ENCODE results near the gene ANKRD62.
"Not testable (repeated sequence)": the region's sequence is repeated elsewhere in the genome, so short reads cannot be mapped to it uniquely, and the experiment has no call there.

ANKRD62 gene

DNA sequence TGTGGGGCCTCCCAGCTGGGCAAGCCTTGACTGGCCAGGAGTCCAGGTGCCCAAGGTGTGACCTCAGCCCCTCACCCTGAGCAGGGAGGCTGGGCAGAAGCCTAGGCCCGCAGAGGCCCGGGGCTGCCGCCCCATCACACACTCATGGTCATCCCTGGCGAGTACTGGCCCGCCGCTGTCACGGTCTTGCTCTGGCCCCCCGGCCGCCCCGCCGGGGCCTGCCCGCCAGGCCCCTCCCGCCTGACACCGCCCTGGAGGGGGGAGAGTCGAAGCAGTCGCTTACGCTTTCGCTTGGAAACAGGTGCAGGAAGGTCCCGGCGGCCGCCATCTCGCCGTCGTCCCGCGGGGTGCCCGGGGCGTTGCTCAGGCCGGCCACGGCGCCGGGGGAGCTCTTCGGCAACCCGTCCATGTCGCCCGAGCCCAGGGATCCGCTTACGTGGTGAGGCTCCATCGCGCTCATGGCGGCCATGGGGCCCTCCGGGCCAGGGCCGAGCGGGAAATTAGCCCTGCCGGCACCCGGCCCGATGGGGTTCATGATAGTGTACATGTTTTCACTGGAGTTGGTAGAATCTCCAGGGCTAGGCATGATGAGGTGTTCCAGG lies 26.6 kb upstream of the ANKRD62 start:
- DNase-seq, result no peak

GRCh38 chr18:12067671-12068070 lies 26.0 kb upstream of the ANKRD62 start:
- no peak for DNase-seq

- not testable (repeated sequence) for DNase-seq
These were observed 25.2 kb upstream of the ANKRD62 start for GRCh38 chr18:12068316-12068949.

GRCh38 chr18:12068950-12069320 lies 24.7 kb upstream of the ANKRD62 start:
- DNase-seq, result no peak

DNA sequence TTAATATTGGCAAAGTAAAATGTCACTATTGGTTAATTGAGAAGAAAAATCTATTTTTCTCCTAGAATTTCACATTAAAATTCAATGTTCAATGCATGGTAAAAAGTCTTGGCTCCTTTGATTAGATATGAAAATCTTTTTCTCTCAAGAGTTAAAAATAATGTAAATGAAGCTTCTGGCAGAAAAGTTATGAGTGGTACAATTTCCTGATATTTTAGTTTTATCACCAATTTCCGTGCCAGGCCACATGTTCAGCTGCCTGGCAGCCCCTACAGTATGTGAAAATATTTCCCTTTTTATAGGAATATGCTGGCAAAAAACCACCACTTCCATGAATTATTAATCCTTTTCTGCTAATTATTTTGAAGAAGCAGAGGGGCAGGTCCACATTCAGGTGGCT lies 22.6 kb upstream of the ANKRD62 start:
- DNase-seq, result not testable (repeated sequence)

DNA sequence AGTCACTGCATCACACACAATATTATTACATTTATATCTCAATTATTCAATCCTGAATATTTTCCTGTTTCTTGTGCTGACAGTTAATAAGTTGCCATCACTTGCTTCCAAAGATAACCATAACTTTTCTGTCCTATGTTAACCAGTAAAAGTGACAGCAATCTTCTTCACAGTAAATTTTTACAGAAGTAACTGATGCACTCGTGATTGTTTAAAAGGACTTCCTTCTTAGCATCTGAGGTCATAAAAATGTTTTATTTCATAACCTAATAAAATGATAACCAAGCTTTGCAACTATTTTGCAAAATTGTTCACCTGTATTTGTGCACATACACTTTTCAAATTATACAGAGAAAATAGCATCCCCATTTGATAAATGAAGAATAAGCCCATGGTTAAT lies 20.6 kb upstream of the ANKRD62 start:
- DNase-seq, result no peak

GRCh38 chr18:12074736-12075135 lies 18.9 kb upstream of the ANKRD62 start:
- no peak for DNase-seq

DNA sequence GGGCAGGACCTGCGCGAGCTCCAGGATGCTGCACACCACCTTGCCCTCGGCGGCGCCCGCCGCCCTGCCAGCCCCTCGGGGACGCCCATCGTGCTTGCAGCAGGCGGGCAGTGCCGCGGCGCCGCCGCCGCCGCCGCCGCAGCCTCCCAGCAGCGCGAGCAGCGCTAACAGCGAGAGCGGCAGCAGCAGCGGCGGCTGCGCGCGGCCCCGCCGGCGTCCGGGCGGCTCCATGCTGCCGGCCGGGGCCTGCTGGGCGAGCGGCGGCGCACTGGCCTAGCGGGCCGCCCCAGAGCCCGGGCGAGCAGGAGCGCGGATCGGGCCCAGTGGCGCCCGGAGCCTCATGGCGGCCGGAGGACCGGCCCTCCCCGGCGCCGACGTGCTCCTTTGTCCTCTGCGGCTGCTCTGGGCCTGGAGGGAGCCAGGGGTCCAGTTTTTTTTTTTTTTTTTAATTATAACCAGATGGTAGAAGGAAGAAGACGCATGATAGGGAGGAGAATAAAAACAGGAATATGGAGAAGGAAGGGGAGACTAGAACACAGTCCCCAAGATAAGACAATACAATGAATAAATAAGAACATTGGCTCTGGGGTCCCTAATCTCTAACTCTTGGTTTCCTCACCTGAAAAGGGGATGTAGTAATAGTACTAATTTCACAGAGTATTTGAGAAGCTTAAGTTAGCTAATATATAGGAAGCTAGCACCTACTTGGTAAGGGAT lies 17.1 kb upstream of the ANKRD62 start:
- no peak for DNase-seq

DNA sequence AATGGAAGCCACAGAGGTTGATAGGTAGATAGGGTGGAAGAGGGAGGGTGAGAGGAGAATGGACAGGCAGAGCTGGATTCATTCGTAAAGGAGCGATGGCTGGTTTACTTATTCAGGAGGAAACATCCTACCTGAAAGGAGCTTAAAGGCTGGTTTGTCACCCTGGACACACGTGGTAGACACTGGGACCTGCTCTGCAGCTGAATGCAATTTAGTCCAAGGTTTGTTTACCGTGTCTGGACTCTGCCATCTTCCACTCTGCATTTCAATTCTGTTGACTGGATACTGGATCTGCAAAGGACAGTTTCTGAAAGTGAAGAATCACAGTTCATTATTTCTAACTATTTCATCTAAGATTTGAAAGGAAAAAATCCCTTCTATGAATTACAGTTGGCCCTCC lies 15.6 kb upstream of the ANKRD62 start:
- not testable (repeated sequence) for DNase-seq

GRCh38 chr18:12079491-12080237 lies 14.0 kb upstream of the ANKRD62 start:
- no peak for DNase-seq

DNA sequence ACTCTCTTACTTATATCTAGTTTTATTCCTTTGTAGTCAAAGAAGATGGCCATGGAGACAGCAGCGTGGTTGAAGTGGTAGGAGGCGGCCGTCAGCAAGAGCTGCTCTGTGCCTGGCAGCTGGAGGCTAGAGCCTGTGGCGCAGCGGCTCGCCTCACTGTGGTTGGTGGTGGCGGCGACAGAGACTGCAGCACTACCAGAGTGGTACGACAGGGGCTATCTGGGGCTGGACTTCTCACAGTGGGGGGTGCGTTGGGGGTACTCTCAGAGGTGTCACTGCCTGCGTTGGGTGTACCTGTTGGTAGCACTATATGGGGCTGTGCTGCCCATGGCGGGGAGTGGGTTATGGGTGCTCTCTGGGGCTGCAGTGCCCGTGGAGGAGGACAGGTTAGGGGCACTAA lies 8.5 kb upstream of the ANKRD62 start:
- DNase-seq, result no peak

DNA sequence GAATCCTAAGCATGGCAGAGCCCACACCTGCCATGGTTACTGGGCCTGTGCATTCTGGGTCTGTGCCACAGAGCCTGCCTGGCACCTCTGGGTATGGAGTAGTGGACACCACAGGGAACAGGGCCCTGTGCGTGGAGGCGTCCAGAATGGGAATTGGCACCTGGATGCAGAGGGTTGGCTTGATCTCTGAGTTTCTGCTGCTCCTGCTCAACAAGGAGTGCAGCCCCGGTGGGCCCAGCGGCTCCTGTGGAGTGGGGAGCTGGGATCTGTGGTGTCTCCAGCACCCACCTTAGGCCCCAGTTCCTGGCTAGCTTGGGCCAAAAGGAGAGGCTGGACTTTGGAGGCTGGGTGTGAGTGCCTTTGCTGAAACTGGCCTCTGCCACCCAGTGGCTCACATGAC lies 7.9 kb upstream of the ANKRD62 start:
- no peak for DNase-seq

DNA sequence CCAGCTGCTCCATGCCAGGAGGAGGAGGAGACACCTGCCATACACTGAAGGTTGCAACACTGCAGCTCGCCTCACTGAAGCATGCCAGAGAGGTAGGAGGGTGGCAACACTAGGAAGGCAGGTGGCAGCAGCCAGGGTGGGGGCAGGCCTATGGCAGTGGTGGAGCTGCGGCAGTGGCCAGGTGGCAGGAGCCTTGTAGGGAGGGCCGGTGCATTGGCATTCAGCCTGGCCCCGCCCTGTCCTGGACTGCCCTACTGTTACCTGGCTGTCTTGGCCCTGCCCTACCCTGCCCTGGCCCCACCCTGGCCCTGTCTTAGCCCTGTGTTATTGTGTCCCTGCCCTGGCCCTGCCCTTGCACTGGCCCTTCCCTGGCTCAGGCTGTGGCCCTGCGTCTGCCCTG lies 7.4 kb upstream of the ANKRD62 start:
- DNase-seq, result no peak

GRCh38 chr18:12086677-12087470 lies 6.8 kb upstream of the ANKRD62 start:
- DNase-seq, result no peak

DNA sequence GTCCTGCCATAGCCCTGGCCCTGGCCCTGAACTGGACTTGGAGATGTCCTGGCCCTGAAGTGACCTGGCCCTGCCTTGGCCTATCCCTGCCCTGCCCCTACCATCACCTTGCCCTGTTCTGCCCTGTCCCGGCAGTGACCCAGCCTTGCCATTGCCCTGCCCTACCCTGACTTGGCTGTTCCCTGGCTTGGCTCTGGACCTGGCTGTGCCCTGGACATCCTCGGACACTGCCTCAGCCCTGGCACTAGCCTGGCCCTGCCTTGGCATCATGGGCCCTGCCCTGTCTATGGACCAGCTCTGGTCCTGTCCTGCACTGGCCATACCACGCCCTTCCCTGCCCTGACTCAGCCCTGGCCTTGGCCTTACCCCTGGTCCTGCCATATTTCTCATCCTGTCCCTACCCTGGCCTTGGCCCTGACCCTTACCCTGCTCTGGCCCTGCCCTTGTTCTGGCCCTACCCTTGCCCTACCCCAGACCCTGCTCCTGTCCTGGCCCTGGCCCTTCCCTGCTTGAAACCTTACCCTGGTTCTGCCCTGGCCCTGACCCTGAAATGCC lies 6.1 kb upstream of the ANKRD62 start:
- no peak for DNase-seq

- no peak for DNase-seq
These were observed 5.5 kb upstream of the ANKRD62 start for GRCh38 chr18:12088096-12088495.

- DNase-seq, result no peak
These were observed 4.8 kb upstream of the ANKRD62 start for GRCh38 chr18:12088731-12089375.

GRCh38 chr18:12091538-12092141 lies 2.0 kb upstream of the ANKRD62 start:
- no peak for DNase-seq

GRCh38 chr18:12092398-12093229 lies 1.0 kb upstream of the ANKRD62 start:
- no peak for DNase-seq

DNA sequence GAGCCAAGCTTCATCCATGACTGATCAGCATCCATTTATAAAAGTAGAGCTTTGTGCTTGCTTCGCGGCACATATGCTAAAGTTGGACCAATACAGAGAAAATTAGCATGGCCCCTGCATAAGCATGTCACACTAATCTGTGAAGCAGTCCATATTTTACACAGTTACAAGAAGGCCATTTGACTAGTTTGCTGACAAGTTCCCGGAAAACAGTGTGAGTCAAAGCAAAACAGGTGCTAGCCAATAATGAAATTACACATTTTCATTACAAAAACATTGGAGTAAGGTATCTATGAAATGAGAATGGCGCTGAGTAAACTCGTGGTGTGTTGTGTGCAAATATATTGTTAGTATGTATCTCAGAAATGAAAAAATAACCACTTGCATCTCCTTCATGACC lies 4.7 kb downstream of the ANKRD62 start:
- DNase-seq, result no peak

DNA sequence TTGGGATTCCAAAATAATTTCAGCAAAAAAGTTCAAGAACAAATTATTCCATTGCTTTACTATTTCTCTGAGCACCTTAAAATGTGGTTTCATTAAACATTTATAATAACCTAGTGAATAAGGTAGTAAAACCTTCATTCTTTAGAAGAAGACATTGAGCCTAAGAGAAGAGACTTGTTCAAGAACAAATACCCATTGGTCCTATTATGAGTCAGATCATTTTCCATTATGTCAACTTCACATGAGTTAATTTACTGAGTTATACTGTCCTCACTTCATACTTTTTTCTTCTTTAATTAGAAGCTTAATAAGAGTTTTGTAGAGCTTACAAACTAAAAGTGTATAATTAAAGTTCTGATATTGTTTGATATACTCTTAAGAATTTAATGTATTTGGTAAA lies 5.5 kb downstream of the ANKRD62 start:
- no peak for DNase-seq
